A549 (cell line): ENCODE data around the gene MAP3K5. TPM values are rescaled to one million over a fixed set of nuclear protein-coding genes. Genes with fewer than 3 reads are reported as not detected.

Experiments
- ATAC-seq, 2 experiments: fragments of 200-7000 bp in 1 of 2; fragments of >200 bp in 1 of 2; cut with Nextera tagmentation in 1 of 2; cut with Tn5 transposase in 1 of 2; 3 replicates each; pipeline versions ENCODE4 v1.8.0 to v1.9.1; 2018 to 2020; ENCODE audit warnings: mild to moderate bottlenecking in 1 of 2, moderate library complexity in 1 of 2
- CTCF ChIA-PET: fragments of 300-600 bp; sonication (Branson Sonifier 250); formaldehyde crosslinking; extraction: SDS; loops from one replicate; lab custom pipeline; 2021; ENCODE audit warnings: antibody characterized with exemption, inconsistent platforms; lab: Yijun Ruan, JAX
- POLR2A ChIA-PET: fragments of 350-600 bp; formaldehyde crosslinking; extraction: SDS; loops from one replicate; lab custom pipeline; 2021; ENCODE audit warnings: antibody characterized with exemption, inconsistent platforms; lab: Yijun Ruan, JAX
- DNase-seq, 2 experiments: peaks; one replicate each; pipeline versions ENCODE4 v3.0.0 to v3.0.0-alpha.2; 2011 to 2016; ENCODE audit warnings: low read depth in 1 of 2, low spot score in 1 of 2
- FAIRE-seq: peaks from 2 replicates; lab custom pipeline; 2011; peaks lifted over from hg19 to GRCh38; lab: Jason Lieb, UNC
- H3K27ac ChIP-seq, 2 experiments: fragments of >200 bp; sonication (Bioruptor Twin); formaldehyde crosslinking; 3 replicates each; pipeline ENCODE4 v1.5.1; 2016 to 2017
- H3K4me1 ChIP-seq: fragments of >200 bp; sonication (Bioruptor Twin); formaldehyde crosslinking; 3 replicates; pipeline ENCODE4 v1.6.1; 2016
- H3K4me2 ChIP-seq: fragments of >200 bp; sonication (Bioruptor Twin); formaldehyde crosslinking; 3 replicates; pipeline ENCODE4 v1.6.1; 2016
- H3K4me3 ChIP-seq: fragments of >200 bp; sonication (Bioruptor Twin); formaldehyde crosslinking; 3 replicates; pipeline ENCODE4 v1.5.1; 2016
- H3K9me3 ChIP-seq: fragments of >200 bp; sonication (Bioruptor Twin); formaldehyde crosslinking; 3 replicates; pipeline ENCODE4 v1.6.1; 2016
- CBX2 ChIP-seq: fragments of 200-600 bp; sonication (generic); IDR thresholded peaks from 2 replicates; pipeline ENCODE4 v1.6.1; 2016; ENCODE audit warnings: low read depth, mild to moderate bottlenecking, borderline replicate concordance
- CEBPB ChIP-seq, 2 experiments: fragments of >200 bp in 1 of 2; sonication (Bioruptor Twin) in 1 of 2; formaldehyde crosslinking in 1 of 2; IDR thresholded peaks; 2 replicates each; pipeline ENCODE4 v1.6.1; 2012 to 2016
- CTCF ChIP-seq: fragments of >200 bp; sonication (Bioruptor Twin); formaldehyde crosslinking; IDR thresholded peaks from 3 replicates; pipeline ENCODE4 v1.5.1; 2016
- EHMT2 ChIP-seq: fragments of 200-600 bp; sonication (generic); IDR thresholded peaks from 2 replicates; pipeline ENCODE4 v1.6.1; 2016; ENCODE audit warnings: antibody characterized with exemption, low read depth, mild to moderate bottlenecking, moderate library complexity
- FOXS1 ChIP-seq: fragments of 250-450 bp; sonication (Bioruptor Pico); IDR thresholded peaks from 2 replicates; pipeline ENCODE4 v1.5.0; 2020; ENCODE audit warnings: mild to moderate bottlenecking, moderate library complexity
- HES2 ChIP-seq: fragments of >200 bp; sonication (Bioruptor Twin); formaldehyde crosslinking; IDR thresholded peaks from 2 replicates; pipeline ENCODE4 v1.6.1; 2016
- HOXB13 ChIP-seq: fragments of 250-450 bp; sonication (Bioruptor Pico); IDR thresholded peaks from 2 replicates; pipeline ENCODE4 v1.5.0; 2020; ENCODE audit warnings: low read depth, mild to moderate bottlenecking, moderate library complexity
- MAZ ChIP-seq: fragments of 150-350 bp; IDR thresholded peaks from 2 replicates; pipeline ENCODE4 v1.6.1; 2014; ENCODE audit warnings: antibody characterized with exemption, low read depth, low read length, borderline replicate concordance
- PBX3 ChIP-seq: IDR thresholded peaks from 2 replicates; pipeline ENCODE4 v1.6.1; 2012
- PHF8 ChIP-seq: fragments of 200-600 bp; sonication (generic); IDR thresholded peaks from 2 replicates; pipeline ENCODE4 v1.6.1; 2016; ENCODE audit warnings: low read depth, mild to moderate bottlenecking, antibody characterized with exemption, moderate library complexity, borderline replicate concordance
- POLR2A ChIP-seq: IDR thresholded peaks from 2 replicates; pipeline ENCODE4 v1.6.1; 2012; ENCODE audit warnings: mild to moderate bottlenecking, low read length
- POLR2AphosphoS2 ChIP-seq: conservative IDR thresholded peaks from 2 replicates; pipeline ENCODE4 v1.6.1; 2012; ENCODE audit warnings: low read length, improper control_type of control experiment, inconsistent platforms
- RAD21 ChIP-seq, 2 experiments: fragments of >200 bp in 1 of 2; sonication (Bioruptor Twin) in 1 of 2; formaldehyde crosslinking in 1 of 2; IDR thresholded peaks in 1 of 2; conservative IDR thresholded peaks in 1 of 2; 2 replicates in 1 of 2; 3 replicates in 1 of 2; pipeline ENCODE4 v1.6.1; 2012 to 2018; ENCODE audit warnings: inconsistent platforms in 1 of 2
- RARB ChIP-seq: fragments of 250-450 bp; sonication (Bioruptor Pico); IDR thresholded peaks from 2 replicates; pipeline ENCODE4 v1.8.0; 2021; ENCODE audit warnings: mild to moderate bottlenecking, moderate library complexity
- REST ChIP-seq: fragments of 200-600 bp; sonication (generic); IDR thresholded peaks from 2 replicates; pipeline ENCODE4 v1.6.1; 2016; ENCODE audit warnings: antibody characterized with exemption, mild to moderate bottlenecking, moderate library complexity
- RNF2 ChIP-seq: fragments of 200-600 bp; sonication (generic); IDR thresholded peaks from 2 replicates; pipeline ENCODE4 v1.6.1; 2016; ENCODE audit warnings: low read depth, mild to moderate bottlenecking, antibody characterized with exemption, moderate library complexity, borderline replicate concordance
- SMC3 ChIP-seq: fragments of >200 bp; sonication (Bioruptor Twin); formaldehyde crosslinking; IDR thresholded peaks from 3 replicates; pipeline ENCODE4 v1.6.1; 2018; ENCODE audit warnings: inconsistent platforms
- TP53 ChIP-seq: fragments of 250-450 bp; sonication (Bioruptor Pico); IDR thresholded peaks from 2 replicates; pipeline ENCODE4 v1.5.0; 2021; ENCODE audit warnings: mild to moderate bottlenecking, moderate library complexity
- ZC3H11A ChIP-seq: fragments of 450-650 bp; IDR thresholded peaks from 2 replicates; pipeline ENCODE4 v1.6.1; 2014; ENCODE audit warnings: antibody characterized with exemption, mild to moderate bottlenecking
- ZFP36 ChIP-seq: fragments of 450-650 bp; IDR thresholded peaks from 2 replicates; pipeline ENCODE4 v1.6.1; 2014; ENCODE audit warnings: borderline replicate concordance; ENCODE audit not compliant: partially characterized antibody
- ZSCAN20 ChIP-seq: fragments of 250-450 bp; sonication (Bioruptor Pico); IDR thresholded peaks from 2 replicates; pipeline ENCODE4 v1.8.0; 2022; ENCODE audit warnings: mild to moderate bottlenecking, moderate library complexity
- WGBS: methylation state at CpG from one replicate; pipeline ENCODE4 v1.1.6; 2017; ENCODE audit errors: missing lambda C conversion rate; 5-methylcytosine and 5-hydroxymethylcytosine counted together
- polyA plus RNA-seq, 4 experiments: library from polyadenylated mRNA; depleted of rRNA in 3 of 4; stranded (reverse); fragments of >200 nt; fragmentation: RNase III in 1 of 4; extraction: RNeasy Plus Mini Kit Qiagen cat#74134 plus additional on column Dnase treatment in 1 of 4; gene quantifications; 2 replicates in 3 of 4; 3 replicates in 1 of 4; pipeline ENCODE4 v1.2.3, GENCODE V29; 2011 to 2017
- TF ChIP-seq, protein P1 (sequence below): IDR thresholded peaks from 2 replicates; pipeline ENCODE4 v1.6.1; 2012; ENCODE audit warnings: low read depth, borderline replicate concordance
- TF ChIP-seq, protein P2 (sequence below): fragments of 250-450 bp; sonication (Bioruptor Pico); IDR thresholded peaks from 2 replicates; pipeline ENCODE4 v1.5.0; 2021; ENCODE audit warnings: mild to moderate bottlenecking, moderate library complexity, borderline replicate concordance

MAP3K5 gene
- polyA plus RNA-seq, 2 of the 4 experiments (the other 2 are of a cell fraction): 2.1 to 4.1 TPM

GRCh38 chr6:136643850-136644596 lies 148.3 kb downstream of the MAP3K5 start:
- POLR2A ChIA-PET: interaction anchor here (2.2 kb wide), 1 partner anchor 148 kb away, joined by 15 read pairs; the partner anchor contains the start of gene MAP3K5
- FAIRE-seq: no peak
- Histone ChIP-seq H3K4me2 (0 out of 3 replicates have a peak overlapping the region, but pooled peaks have one; percentile 18), H3K27ac (0 out of 6 replicates have a peak overlapping the region, but pooled peaks of 1 of the 2 experiments have one; percentile 6), H3K9me3 (no peaks in the 10 kb centered on the region), H3K4me1 (0 out of 3 replicates have a peak, but pooled peaks cover 6% of the 10 kb centered on the region), H3K4me3 (no peak overlapping the region)
- TF ChIP-seq RAD21 (conservative IDR thresholded peaks at IDR 0.05 in 1 of 2, IDR thresholded peaks at IDR 0.05 in 1 of 2) (peak; percentile 84 to 85), SMC3 (peak; percentile 86), CTCF (peak; percentile 84), POLR2AphosphoS2 (no peak)
- TF ChIP-seq, protein P1, sequence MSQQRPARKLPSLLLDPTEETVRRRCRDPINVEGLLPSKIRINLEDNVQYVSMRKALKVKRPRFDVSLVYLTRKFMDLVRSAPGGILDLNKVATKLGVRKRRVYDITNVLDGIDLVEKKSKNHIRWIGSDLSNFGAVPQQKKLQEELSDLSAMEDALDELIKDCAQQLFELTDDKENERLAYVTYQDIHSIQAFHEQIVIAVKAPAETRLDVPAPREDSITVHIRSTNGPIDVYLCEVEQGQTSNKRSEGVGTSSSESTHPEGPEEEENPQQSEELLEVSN: no peak
- WGBS: 0% methylated on average over 4 of the region's 5 CpGs
- CTCF ChIA-PET: interaction anchor here (0.5 to 12.7 kb wide), 54 partner anchors 9 to 1499 kb away, joined by 3 to 146 read pairs (median 4); partner anchors contain the start of genes MAP3K5 and SLC35D3
- DNase-seq: peak; percentile 26 to 83
- peak; percentile 99 to 100 for ATAC-seq

DNA sequence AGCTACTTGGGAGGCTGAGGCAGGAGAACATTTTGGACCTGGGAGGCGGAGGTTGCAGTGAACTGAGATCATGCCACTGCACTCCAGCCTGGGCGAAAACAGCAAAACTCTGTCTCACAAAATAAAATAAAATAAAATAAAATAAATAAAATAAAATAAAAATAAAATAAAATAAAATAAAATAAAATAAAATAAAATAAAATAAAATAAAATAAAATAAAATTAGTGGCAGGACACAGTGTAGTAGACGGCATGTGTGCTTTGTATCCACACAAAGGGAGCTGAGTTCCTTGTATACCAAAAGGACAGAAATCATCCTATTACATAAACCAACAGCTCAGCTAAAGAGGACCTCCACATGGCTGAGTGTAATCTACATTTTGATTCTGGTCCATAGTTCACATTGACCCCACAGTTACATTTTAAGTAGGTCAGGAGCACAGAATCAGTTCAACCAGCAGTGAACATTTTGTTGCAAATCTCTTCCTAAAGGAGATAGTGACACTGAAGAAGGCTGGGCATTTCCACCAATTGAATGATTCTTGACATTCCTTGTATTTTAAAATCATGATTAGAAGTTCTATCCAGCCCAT lies 150.3 kb downstream of the MAP3K5 start:
- WGBS: 100% methylated on average over 3 of the region's 3 CpGs
- H3K4me2 ChIP-seq: no peak overlapping the region
- FAIRE-seq (no peak), DNase-seq (no peak), ATAC-seq (no peak)
- TF ChIP-seq, protein P2, sequence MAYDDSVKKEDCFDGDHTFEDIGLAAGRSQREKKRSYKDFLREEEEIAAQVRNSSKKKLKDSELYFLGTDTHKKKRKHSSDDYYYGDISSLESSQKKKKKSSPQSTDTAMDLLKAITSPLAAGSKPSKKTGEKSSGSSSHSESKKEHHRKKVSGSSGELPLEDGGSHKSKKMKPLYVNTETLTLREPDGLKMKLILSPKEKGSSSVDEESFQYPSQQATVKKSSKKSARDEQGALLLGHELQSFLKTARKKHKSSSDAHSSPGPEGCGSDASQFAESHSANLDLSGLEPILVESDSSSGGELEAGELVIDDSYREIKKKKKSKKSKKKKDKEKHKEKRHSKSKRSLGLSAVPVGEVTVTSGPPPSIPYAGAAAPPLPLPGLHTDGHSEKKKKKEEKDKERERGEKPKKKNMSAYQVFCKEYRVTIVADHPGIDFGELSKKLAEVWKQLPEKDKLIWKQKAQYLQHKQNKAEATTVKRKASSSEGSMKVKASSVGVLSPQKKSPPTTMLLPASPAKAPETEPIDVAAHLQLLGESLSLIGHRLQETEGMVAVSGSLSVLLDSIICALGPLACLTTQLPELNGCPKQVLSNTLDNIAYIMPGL: no peak
- no peak for TF ChIP-seq ZC3H11A
- TF ChIP-seq RARB (CRISPR knock-in tag): no peak
- TF ChIP-seq, protein P1: no peak
- no peak for TF ChIP-seq HOXB13 (CRISPR knock-in tag)
- TF ChIP-seq HES2: no peak
- no peak for TF ChIP-seq REST
- TF ChIP-seq RNF2: no peak
- TF ChIP-seq MAZ: no peak
- no peak for TF ChIP-seq RAD21 (conservative IDR thresholded peaks at IDR 0.05 in 1 of 2, IDR thresholded peaks at IDR 0.05 in 1 of 2)
- no peak for TF ChIP-seq ZSCAN20 (CRISPR knock-in tag)
- no peak for TF ChIP-seq CBX2
- no peak for TF ChIP-seq FOXS1 (CRISPR knock-in tag)
- TF ChIP-seq ZFP36: no peak
- TF ChIP-seq PBX3: no peak
- TF ChIP-seq CEBPB (IDR thresholded peaks at IDR 0.05): no peak
- TF ChIP-seq POLR2A: no peak
- TF ChIP-seq TP53: no peak
- TF ChIP-seq PHF8: no peak
- no peak for TF ChIP-seq EHMT2
- no peaks in the 10 kb centered on the region for H3K9me3 ChIP-seq
- H3K27ac ChIP-seq: no peak overlapping the region
- ChIA-PET CTCF (interaction anchor here (0.6 to 12.7 kb wide), 2 partner anchors 11 to 149 kb away, joined by 3 to 146 read pairs; partner anchors contain the start of gene MAP3K5), POLR2A (no interaction called here)
- peaks cover 8% of the 10 kb centered on the region; the same call in 1 of the 3 replicates for H3K4me1 ChIP-seq
- H3K4me3 ChIP-seq: no peak overlapping the region
